HG02884 (cell line): ENCODE results near the gene RPGR.
A peak's percentile ranks its signal among the peaks of the same experiment; 100 is the strongest.

ENCODE experiments used
- ATAC-seq: cut with Tn5 transposase; IDR thresholded peaks from one replicate; pipeline ENCODE4 v1.9.1; 2021; ENCODE audit warnings: mild to moderate bottlenecking, moderate library complexity; ENCODE audit not compliant: unreplicated experiment

RPGR gene

DNA sequence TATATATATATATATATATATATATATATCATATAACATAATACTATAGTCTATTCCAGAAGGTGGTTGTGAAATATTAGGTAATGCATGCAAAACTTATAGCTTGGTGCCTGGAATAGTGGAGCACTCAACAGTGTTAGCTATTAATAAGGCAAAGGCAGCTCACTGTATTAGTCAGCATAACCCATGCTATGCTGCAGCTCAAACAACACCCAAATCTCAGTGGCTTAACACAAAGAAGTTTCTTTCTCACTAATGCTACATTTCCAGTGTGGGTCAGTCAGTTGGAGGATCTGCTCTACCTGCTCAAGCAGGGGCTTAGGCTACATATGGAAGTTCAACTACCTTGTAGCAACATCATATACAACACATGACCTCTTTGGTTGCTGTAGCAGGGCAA, 5.2 kb upstream of the RPGR start:
- peak; percentile 89 for ATAC-seq

DNA sequence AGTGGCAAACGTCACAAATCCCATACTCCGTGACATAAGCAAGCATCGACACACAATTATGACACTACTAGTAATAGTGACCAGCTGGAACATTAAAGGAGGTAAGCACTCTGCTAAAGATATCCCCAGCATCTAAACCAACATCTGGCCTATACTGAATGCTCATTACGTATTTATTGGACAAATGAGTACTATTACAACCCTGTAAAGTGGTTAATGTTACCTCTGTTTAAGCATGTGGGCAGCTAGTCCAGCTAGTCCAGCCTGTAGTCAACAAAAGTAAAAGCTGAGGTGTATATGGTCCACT, 419 bp upstream of the RPGR start:
- peak; percentile 1 for ATAC-seq

DNA sequence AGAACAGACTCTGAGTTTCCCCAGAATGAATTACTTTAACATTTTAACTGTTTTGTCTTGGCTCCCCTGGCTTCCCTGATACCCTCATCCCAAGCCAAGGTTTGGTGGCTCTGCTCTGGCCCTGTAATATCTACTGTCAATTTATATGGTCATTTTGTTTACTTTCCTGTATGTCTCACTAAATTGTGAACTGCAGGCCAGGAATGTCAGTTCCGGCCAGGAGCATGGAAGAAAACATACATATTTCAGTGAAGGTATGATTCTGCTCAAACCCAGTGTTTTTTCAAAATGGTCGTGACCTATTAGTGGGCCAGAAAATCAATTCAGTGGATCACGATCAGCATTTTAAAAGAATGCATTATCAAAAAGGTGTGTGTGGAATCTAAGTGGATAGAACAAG, 1.2 kb downstream of the RPGR start:
- ATAC-seq = no peak

DNA sequence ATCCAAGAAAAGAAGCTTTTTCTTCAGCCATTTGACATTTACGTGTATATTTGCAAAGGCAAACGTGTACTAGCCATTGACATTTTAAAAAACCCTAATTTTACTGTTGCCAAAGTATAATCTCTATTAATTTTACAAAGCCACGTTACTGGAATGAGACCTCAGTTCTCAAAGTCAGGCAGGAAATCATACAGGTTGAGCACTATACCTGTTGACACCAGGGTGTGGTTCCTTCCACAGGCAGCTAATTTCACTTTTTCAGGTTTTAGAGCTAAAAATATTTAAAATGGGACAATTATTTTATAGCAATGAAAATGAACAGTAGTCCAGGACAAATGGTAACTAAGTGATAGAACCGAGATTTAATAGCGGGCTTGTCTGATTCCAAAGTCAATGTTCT, 6.5 kb downstream of the RPGR start:
- ATAC-seq = no peak

DNA sequence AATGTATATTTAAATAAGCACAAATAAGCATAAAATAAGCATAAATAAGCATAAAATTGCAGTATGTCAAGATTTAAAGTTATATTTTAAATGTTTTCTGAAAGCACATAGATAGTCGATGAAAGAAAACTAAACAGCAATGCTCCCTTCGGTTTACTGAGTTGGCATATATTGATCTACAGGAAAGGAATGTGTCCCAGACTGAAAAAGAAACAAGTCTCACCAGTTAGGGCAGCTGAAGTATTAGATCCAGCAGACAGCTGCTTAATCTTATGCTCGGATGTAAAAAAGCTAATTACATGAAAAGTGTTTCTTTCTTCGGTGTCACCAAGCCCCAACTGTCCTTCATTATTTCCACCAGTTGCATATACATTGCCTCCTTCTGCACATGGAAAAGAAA, 8.7 kb downstream of the RPGR start:
- ATAC-seq = no peak

DNA sequence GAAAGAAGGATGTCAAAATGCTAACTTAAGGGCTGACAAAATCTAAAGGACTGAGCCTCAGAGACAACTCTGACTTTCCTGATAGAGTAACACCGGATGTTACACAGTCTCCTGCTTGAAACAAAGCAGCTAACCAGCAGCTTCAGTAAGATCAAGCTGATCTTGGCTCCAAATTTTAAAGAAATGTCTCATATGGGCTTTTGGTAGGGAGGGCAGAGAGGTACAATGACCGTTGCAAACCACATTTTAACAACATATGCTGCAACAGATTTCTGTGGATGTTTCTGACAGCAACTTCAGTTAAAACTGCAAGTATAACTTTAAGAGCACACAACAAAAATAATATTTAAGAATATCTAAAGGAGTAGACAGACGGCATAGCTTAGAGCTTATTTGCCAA, 9.1 kb downstream of the RPGR start:
- ATAC-seq = no peak

DNA sequence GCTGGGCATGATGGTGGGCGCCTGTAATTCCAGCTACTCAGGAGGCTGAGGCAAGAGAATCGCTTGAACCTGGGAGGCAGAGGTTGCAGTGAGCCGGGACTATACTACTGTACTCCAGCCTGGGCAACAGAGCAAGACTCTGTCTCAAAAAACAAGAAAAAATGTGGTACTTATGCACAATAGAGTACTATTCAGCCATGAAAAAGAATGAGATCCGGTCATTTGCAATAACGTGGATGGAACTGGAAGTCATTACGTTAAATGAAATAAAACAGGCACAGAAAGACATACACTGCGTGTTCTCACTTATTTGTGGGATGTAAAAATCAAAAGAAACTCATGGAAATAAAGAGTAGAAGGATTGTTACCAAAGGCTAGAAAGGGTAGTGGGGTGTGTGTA, 12.1 kb downstream of the RPGR start:
- ATAC-seq = no peak

DNA sequence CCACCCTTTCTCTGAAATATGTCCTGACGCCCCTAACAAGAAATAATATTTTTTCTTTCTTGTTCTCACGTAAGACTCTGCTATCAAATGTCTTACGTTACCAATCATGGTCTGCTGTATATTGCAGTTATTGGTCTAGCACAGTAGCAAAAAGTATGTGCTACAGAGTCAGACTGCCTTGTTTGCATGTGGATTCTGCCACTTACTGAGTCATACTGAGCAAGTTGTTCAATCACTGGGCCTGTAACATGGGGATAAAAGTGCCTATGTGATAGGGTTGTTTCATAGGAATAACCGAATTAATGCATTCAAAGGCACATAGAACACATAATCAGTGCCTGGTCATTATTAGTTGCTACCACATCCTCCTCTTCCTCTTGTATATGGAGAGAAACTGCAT, 14.1 kb downstream of the RPGR start:
- no peak for ATAC-seq

DNA sequence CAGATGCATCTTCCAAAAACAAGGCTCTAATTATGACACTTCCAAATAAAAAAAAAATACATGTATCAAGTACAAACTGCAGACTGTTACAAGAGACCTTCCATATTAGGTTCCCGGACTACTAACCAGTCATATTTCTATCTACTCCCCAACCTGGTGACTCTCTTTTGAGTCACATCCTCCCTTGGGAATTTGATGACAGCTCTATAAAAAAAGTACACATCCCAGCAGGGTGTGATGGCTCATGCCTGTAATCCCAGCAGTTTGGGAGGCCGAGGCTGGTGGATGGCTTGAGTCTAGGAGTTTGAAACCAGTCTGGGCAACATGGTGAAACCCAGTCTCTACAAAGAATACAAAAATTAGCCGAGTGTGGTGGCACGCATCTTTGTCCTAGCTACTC, 14.9 kb downstream of the RPGR start:
- no peak for ATAC-seq

DNA sequence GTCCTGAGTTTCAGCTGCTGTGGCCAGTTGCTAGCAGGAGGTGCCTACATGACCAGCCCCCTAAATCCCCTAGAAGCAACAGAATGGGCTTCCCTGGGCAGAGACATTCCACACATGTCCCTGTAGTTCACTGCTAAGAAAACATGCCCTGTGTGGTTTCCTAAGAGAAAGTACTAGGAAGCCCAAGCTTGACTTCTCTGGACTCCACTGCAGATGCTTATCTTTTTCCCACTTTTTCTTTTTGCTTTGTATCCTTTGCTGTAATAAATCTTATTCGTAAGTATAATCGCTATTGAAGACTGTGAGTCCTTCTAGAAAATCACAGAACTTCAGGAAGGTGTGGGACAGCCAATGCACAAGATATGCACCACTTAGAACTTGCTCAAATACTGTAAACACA, 15.6 kb downstream of the RPGR start:
- no peak for ATAC-seq

DNA sequence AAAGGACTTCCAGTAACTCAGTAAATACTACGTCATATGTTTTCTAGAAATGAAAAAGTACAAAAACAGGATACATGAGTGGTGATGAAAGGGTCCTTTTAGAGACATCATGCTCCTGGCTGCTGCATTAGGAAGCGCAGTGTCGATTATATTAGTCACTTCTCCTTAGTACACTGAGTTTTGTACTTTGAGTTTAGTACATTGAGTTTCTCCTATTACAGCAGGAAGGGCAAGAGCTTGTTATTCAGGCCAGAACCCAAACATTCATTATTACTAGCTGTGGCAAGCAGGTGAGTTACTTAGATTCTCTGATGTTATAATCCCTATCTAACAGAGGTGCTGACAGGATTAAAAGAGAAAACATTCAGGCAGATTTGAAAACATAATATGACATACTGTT, 21.3 kb downstream of the RPGR start:
- ATAC-seq = no peak

DNA sequence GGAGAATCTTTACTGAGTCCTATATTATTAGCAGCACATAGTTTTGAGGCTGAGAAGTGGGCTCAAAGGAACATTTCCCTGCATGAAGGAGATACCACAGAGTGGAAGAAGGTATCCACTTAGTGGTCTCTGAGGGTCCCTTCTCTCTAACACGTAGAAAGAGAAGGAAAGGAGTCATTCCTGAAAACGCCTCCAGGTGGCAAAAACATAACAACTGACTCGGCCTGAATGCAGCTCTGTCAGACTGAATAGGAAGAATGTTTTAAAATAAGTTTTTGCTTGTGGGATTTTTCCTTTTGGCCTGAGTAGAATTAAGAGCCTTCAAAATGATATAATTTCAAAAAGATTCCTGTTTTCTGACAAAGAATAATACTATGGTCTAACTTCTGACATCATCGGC, 23.3 kb downstream of the RPGR start:
- no peak for ATAC-seq

DNA sequence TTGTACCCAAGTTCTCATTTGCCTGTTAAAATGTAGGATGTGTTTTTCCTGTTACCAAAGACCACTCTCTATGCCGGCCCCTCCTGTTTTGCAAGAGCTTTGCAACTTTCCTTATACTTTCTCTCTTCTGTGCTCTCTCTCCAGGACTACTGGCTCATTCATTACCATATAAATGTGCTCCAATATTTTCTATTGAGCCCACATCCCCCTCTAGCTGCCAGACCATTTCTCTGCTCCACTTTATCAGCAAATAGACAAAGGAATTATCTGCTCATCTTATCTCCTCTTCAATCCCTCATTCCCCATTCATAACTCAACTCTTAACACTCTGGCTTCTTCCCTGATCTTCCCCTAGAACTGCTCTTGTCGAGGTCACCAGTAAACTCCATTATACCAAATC, 33.6 kb downstream of the RPGR start:
- ATAC-seq = no peak

DNA sequence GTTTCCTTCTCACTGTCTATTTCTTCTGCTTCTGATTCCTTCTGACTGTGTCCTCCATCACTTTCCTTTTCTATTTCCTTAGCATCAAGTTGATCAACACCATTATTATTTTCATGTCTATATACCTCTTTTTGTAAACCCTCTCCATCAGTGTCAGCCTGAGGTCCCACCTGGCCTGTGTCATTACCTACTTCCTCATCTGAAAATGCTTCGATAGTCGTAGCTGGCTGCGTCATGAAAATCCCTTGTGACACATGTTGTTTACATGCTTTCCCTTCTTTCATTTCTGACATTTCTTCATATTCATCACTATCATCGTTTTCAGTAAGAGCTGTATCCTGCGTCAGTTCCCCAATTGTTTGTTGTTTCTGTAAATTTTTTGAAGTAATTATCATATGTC, 39.6 kb downstream of the RPGR start:
- no peak for ATAC-seq

DNA sequence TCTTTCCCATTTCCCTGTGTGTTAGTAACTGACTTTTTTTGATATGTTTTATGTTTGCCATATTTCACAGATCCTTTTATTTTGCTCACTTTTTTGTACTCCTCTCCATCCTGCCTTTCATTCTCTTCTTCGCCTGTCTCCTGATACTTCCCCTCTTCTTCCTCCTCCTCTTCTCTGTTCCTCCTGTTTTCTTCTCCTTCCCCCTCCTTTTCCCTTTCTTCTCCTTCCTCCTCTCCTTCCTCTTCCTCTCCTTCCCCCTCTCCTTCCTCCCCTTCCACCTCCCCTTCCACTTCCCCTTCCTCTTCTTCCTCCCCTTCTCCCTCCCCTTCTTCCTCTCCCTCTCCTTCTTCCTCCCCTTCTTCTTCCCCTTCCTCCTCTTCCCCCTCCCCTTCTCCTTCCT, 41.7 kb downstream of the RPGR start:
- no peak for ATAC-seq

DNA sequence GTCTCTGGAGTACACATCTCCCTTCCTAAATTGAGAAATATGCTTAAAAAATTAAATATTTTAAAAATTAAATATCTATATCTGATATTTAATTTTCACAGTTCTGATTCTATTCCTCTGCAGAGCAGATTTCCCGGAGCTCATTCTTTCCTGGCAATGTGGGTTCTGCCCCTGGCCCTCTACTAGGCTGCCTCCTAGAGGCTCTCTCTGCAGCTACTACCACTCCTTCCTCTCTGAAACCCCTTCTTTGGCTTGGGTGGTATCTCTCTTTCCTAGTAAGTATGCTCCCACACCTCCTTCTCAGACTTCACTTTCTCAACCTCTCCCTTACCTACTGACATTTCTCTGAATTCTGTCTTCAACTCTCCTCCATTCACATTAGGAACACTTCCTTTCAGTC, 45.3 kb downstream of the RPGR start:
- ATAC-seq = no peak

DNA sequence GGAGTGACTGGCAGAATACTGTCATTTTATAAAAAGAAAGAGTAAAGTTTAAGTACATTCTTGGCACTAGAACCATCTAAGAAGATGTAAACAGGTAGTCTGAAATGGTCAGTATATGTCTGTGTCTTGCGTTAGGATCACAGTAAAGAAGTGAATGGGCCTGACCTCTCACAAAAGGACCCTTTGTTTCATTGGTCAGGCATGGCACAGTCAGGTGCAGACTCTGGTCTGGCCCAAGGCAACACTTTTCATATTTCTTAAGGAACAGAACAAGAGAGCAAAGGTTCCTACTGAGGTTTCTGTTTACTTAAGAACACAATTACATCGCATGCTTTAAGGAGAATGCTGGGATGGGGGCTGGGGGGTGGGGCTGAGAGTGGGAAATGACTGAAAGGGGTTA, 48.1 kb downstream of the RPGR start:
- ATAC-seq = no peak

DNA sequence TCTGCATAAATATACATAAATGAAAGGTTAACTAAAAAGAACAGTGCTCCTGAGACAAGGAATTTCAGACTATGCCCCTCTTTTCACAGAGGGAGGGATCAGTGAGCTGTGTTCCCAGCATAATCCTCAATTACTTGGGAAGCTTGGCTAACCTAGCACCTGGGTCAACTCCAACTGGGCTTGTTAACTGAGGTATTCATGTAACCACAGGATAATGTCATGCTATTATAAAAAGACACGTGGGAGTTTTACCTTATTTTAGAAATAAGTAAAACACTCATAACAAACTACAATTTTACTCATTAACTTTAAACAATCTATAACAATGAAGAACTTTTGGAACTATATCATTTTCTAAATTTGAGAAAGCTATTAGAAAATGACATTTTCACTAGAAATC, 48.6 kb downstream of the RPGR start:
- ATAC-seq = no peak

DNA sequence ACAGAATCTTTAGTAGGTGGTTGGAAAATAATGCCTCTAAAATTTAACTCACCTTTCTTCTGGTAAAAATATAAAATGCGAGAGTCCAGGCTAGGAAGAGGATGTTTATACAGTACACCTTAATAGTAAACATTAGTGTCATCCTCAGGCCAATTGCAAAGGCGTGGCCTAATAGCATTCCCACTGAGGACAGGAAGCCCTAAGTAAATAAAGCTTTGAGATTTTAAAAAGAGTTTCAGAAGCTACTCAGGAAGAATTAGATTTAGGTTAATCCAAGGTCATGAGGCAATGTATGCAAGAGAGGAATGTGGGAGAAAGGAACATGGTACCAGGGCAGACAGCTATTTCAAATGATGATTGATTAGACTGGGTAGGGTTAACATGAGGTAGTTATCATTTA, 49.5 kb downstream of the RPGR start:
- no peak for ATAC-seq

DNA sequence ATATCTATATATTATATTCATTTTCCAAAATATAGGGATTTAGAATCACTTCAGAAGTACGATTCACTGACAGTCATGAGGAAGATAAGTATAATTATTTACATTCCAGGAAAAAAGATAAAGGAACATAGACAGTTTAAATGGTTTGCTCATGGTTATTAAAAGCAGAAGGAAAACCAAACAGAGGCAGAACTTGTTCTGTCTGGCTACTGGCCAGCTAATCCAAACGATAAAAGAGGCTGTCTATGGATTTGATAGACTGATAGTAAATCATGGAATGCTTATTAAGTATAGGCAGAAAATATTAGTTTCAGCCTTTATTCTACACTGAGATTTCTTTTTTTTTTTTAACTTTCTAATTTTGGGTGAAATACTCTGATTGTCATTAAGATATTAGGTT, 50.2 kb downstream of the RPGR start:
- ATAC-seq = no peak

DNA sequence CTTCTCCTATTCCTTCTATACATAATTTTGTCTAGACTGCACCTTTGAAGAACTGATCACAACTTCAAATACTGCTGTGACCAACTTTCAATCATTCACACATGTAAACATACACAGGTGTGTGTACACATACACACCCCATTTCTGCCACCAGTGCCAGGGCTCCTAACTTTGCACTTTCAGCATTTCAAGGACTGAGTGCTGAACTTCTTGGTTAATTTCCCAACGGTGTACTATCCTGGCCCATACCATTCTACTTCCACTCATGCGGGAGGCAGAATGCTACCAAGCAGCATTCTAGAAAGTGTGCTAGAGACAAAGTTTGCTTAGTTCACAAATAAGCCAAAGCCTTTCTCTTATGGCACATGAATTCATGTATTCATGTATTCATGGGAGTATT, 51.2 kb downstream of the RPGR start:
- ATAC-seq = no peak

DNA sequence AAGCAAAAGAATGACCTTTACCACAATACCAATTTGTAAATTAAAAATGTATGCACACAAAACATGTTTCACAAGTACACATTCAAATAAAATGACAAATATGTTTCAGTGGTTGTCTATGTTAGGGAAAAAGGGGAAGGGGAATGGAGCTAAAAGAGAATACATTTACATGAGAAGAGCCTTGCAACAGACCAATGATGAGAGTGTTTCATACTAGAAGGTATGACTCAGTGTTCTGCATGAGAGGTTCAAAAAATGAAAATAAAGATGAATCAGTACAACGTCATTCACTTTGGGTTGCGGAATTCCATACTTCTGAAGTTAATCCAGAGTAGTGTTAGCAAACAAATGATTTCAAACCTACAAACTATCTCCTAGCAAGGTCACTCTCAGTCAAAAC, 51.7 kb downstream of the RPGR start:
- no peak for ATAC-seq

DNA sequence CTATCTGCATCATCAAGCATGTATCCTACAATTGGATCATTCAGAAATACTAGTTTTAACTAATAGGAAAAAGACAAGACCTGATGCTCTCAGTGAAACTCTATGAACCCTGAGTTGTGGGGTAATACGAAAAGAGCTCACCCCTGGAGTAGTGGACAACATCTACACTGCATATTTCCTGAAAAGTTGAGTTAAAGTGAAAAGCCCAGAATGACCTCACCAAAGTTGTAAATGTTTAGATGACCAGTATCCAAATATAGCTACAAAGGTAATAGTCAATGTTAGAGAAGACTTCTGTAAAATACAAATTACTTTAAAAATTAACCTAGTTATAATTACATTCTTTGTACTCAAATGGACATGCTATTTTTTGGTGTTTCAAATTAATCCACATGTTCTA, 53.9 kb downstream of the RPGR start:
- peak; percentile 41 for ATAC-seq

DNA sequence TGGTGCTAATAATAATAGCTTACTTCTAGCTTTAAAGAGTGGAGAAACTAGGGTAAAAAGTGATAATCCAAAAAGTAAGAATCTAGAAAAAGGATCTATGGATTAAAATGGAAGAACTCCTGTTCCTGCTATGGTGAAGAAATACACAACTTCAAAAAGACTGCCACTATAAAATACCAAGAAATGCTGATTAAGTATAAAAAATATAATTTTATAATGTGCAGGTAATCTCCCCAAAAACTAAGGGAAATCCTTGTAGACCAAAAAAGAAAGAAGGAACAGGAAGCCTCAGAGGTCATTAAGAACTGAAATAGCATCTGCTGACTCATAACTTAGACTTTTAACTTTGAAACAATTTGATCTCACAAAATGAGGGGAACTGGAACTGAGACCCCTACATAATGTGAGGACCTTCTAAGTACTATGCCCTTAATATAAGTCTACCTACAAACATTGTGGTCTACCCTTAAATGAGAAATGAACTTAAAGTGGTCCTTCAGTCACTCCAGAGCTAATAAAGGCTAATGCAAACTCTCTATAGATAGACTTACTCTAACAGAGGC, 56.1 kb downstream of the RPGR start:
- ATAC-seq = peak; percentile 64
